Upper lobe of left lung (tissue), 6 donors: ENCODE results near the gene CTXND1. TPM values are rescaled to one million over a fixed set of nuclear protein-coding genes. Genes with fewer than 3 reads are reported as not detected.
"Not testable (repeated sequence)": the region's sequence is repeated elsewhere in the genome, so short reads cannot be mapped to it uniquely, and the experiment has no call there.

Experiments used
- ATAC-seq, 2 donors: fragments of 200-7000 bp; cut with Tn5 transposase; one replicate each; pipeline ENCODE4 v1.9.1; 2022; ENCODE audit warnings: mild to moderate bottlenecking in 2 of 2, moderate library complexity in 2 of 2; ENCODE audit not compliant: low FRiP score in 2 of 2
- DNase-seq, 2 donors: peaks; one replicate each; pipeline ENCODE4 v3.0.0-alpha.2; 2019 to 2020
- H3K27ac ChIP-seq, 4 donors: fragments of 200-600 bp; sonication (generic); one replicate each; pipeline ENCODE4 v1.5.1; 2016 to 2019
- H3K27me3 ChIP-seq, 4 donors: fragments of 200-600 bp; sonication (generic); one replicate each; pipeline ENCODE4 v1.5.1; 2017 to 2019
- H3K36me3 ChIP-seq, 4 donors: fragments of 200-600 bp; sonication (generic); one replicate each; pipeline ENCODE4 v1.5.1; 2016 to 2019
- H3K4me1 ChIP-seq, 4 donors: fragments of 200-600 bp; sonication (generic); one replicate each; pipeline ENCODE4 v1.5.1; 2018 to 2019
- H3K4me3 ChIP-seq, 4 donors: fragments of 200-600 bp; sonication (generic); one replicate each; pipeline ENCODE4 v1.5.1; 2017 to 2019; ENCODE audit warnings: mild to moderate bottlenecking in 2 of 4, moderate library complexity in 1 of 4
- H3K9me3 ChIP-seq, 4 donors: fragments of 200-600 bp; sonication (generic); one replicate each; pipeline ENCODE4 v1.5.1; 2018 to 2019
- CTCF ChIP-seq, 6 experiments: fragments of 450-650 bp in 4 of 6; fragments of 200-600 bp in 2 of 6; sonication (generic) in 2 of 6; IDR thresholded peaks; one replicate each; pipeline ENCODE4 v1.5.1; 2016 to 2019; ENCODE audit warnings: antibody characterized with exemption in 6 of 6
- EP300 ChIP-seq, 4 donors: sonication (generic); formaldehyde crosslinking; IDR thresholded peaks; one replicate each; pipeline ENCODE4 v1.5.1; 2017; ENCODE audit warnings: antibody characterized with exemption in 4 of 4, control low read depth in 2 of 4
- POLR2A ChIP-seq, 4 donors: fragments of 450-650 bp; IDR thresholded peaks; one replicate each; pipeline ENCODE4 v1.5.1; 2016 to 2017; ENCODE audit warnings: antibody characterized with exemption in 4 of 4, mild to moderate bottlenecking in 2 of 4
- POLR2AphosphoS5 ChIP-seq, 2 donors: sonication (generic); formaldehyde crosslinking; IDR thresholded peaks; one replicate each; pipeline ENCODE4 v1.5.1; 2017; ENCODE audit warnings: antibody characterized with exemption in 2 of 2
- WGBS, 2 donors: methylation state at CpG; one replicate each; pipeline ENCODE4 v1.1.5; 2017 to 2018; 5-methylcytosine and 5-hydroxymethylcytosine counted together
- total RNA-seq, 6 donors: library from RNA; depleted of rRNA in 4 of 6; stranded (reverse); fragments of >200 nt in 4 of 6; gene quantifications; one replicate each; pipeline versions ENCODE4 v1.1.0 to v1.2.1, GENCODE V29; 2016 to 2021
- donor health status: DM: no; HTN: no; CAD: no; lungs with moderate emphysema.
- donor health status: DM: no; HTN: yes; CAD: no; lungs with severe emphysema.

The CTXND1 gene
- 1 to 10 TPM in 4 of 6 donors, under 1 TPM in 2; 0.10 to 4.1 (median 1.1) TPM for total RNA-seq

- no peaks in the 10 kb centered on the region for H3K9me3 ChIP-seq
- peak in 1 of 2 donors; percentile 14 for ATAC-seq
- peaks cover 0 to 21% (median 8%) of the 10 kb centered on the region in 4 donors for H3K27me3 ChIP-seq
- peak within 1 kb of the TSS in 1 of 4 donors; percentile 35 for H3K27ac ChIP-seq
- DNase-seq = no peak
- TF ChIP-seq POLR2AphosphoS5 (IDR thresholded peaks at IDR 0.05) = no peak
- TF ChIP-seq POLR2A (IDR thresholded peaks at IDR 0.05) = no peak
- TF ChIP-seq EP300 (IDR thresholded peaks at IDR 0.05) = no peak
- TF ChIP-seq CTCF (IDR thresholded peaks at IDR 0.05) = no peak
- H3K4me3 ChIP-seq = peak within 1 kb of the TSS; percentile 14 to 53 (median 52)
- peaks cover 8 to 13% (median 12%) of the 10 kb centered on the region in 4 donors for H3K4me1 ChIP-seq
- H3K36me3 ChIP-seq = no peaks in the 10 kb centered on the region
- 0% methylated on average over 2 to 18 of the region's 24 CpGs for WGBS, 2 donors
These were observed at the start of gene CTXND1 for GRCh38 chr15:80252121-80252518. CTXND1 (minus strand) TSS chr15:80252213; CDS start chr15:80201949, 50,264 bp downstream.

GRCh38 chr15:80301472-80301871, 49.5 kb upstream of the CTXND1 start:
- no peaks in the 10 kb centered on the region for H3K36me3 ChIP-seq
- H3K4me1 ChIP-seq = no peaks in the 10 kb centered on the region
- H3K9me3 ChIP-seq = no peaks in the 10 kb centered on the region
- 61 to 68% methylated on average over 1 of the region's 1 CpG for WGBS, 2 donors
- H3K27ac ChIP-seq = no peak overlapping the region
- no peaks in the 10 kb centered on the region for H3K27me3 ChIP-seq
- DNase-seq = no peak
- TF ChIP-seq EP300 (IDR thresholded peaks at IDR 0.05) (no peak), POLR2A (IDR thresholded peaks at IDR 0.05) (no peak), POLR2AphosphoS5 (IDR thresholded peaks at IDR 0.05) (no peak), CTCF (IDR thresholded peaks at IDR 0.05) (no peak)
- no peak for ATAC-seq
- H3K4me3 ChIP-seq = no peak overlapping the region

GRCh38 chr15:80295777-80296176, 43.8 kb upstream of the CTXND1 start:
- H3K4me3 ChIP-seq, H3K27me3 ChIP-seq, H3K9me3 ChIP-seq, H3K4me1 ChIP-seq, H3K36me3 ChIP-seq, ATAC-seq, H3K27ac ChIP-seq: not testable (repeated sequence)
- WGBS, 2 donors = 71 to 97% methylated on average over 4 of the region's 4 CpGs
- peak in 1 of 2 donors; percentile 17 for DNase-seq

GRCh38 chr15:80292079-80292478, 40.1 kb upstream of the CTXND1 start:
- Histone ChIP-seq H3K27me3 (no peaks in the 10 kb centered on the region), H3K4me3 (no peak overlapping the region), H3K9me3 (no peaks in the 10 kb centered on the region), H3K36me3 (no peaks in the 10 kb centered on the region), H3K4me1 (no peaks in the 10 kb centered on the region), H3K27ac (no peak overlapping the region)
- DNase-seq = no peak
- no peak for TF ChIP-seq CTCF (IDR thresholded peaks at IDR 0.05)
- no peak for TF ChIP-seq EP300 (IDR thresholded peaks at IDR 0.05)
- TF ChIP-seq POLR2AphosphoS5 (IDR thresholded peaks at IDR 0.05) = no peak
- no peak for TF ChIP-seq POLR2A (IDR thresholded peaks at IDR 0.05)
- 67 to 86% methylated on average over 4 of the region's 4 CpGs for WGBS, 2 donors
- ATAC-seq = no peak

- not testable (repeated sequence) for H3K4me1 ChIP-seq, DNase-seq
- 60 to 65% methylated on average over 5 of the region's 5 CpGs for WGBS, 2 donors
These were observed 38.9 kb upstream of the CTXND1 start for GRCh38 chr15:80290891-80291290.

More at GRCh38 chr15:80290891-80291290, 38.9 kb upstream of the CTXND1 start:
- not testable (repeated sequence) for H3K36me3 ChIP-seq, H3K27ac ChIP-seq, H3K27me3 ChIP-seq, H3K9me3 ChIP-seq, ATAC-seq, H3K4me3 ChIP-seq
